GM19455 (cell line): ENCODE measurements around the gene MRPS15.
"Not testable (repeated sequence)": the region's sequence is repeated elsewhere in the genome, so short reads cannot be mapped to it uniquely, and the experiment has no call there.

Experiments used
- ATAC-seq: cut with Tn5 transposase; IDR thresholded peaks from one replicate; pipeline ENCODE4 v1.9.1; 2021; ENCODE audit not compliant: unreplicated experiment

MRPS15 gene

GRCh38 chr1:36484099-36484498, 19.9 kb upstream of the MRPS15 start:
- no peak for ATAC-seq

DNA sequence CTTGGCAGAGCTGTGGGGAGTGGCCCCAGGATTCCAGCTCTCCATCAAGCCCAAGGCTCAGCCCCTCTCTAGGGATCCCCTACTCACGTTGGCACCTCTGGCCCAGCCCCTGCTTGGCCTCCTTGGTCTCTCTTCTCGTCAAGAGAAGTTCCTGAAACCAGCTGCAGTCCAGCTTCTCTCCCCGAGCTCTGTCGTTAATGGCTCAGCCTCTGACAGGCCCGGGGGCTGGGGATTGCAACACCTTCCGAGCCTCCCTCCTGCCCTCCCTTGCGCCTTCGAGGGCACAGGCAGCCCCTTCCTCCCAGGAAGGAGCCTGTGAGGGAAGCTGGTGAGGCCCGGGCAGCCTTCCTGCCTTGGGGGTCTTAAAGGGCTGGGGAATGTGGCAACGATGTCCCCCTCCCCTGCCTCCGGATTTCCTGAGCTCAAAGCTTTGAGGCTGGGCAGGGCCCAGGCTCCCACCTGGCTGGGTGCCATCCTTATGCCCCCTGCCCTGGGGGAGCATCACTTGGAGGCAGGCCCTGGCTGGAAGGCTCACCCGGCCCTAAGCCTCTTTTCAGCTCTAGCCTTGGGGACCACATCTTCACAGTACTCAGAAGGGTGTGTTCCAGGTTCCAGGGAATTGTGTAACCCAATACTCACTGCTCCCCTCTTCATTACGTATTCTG, 18.7 kb upstream of the MRPS15 start, which contains the start of gene CSF3R:
CSF3R (minus strand) TSS at position 190 of the 665 bp plus-strand sequence. CDS start 3,417 bp downstream, outside the sequence.
- no peak for ATAC-seq

DNA sequence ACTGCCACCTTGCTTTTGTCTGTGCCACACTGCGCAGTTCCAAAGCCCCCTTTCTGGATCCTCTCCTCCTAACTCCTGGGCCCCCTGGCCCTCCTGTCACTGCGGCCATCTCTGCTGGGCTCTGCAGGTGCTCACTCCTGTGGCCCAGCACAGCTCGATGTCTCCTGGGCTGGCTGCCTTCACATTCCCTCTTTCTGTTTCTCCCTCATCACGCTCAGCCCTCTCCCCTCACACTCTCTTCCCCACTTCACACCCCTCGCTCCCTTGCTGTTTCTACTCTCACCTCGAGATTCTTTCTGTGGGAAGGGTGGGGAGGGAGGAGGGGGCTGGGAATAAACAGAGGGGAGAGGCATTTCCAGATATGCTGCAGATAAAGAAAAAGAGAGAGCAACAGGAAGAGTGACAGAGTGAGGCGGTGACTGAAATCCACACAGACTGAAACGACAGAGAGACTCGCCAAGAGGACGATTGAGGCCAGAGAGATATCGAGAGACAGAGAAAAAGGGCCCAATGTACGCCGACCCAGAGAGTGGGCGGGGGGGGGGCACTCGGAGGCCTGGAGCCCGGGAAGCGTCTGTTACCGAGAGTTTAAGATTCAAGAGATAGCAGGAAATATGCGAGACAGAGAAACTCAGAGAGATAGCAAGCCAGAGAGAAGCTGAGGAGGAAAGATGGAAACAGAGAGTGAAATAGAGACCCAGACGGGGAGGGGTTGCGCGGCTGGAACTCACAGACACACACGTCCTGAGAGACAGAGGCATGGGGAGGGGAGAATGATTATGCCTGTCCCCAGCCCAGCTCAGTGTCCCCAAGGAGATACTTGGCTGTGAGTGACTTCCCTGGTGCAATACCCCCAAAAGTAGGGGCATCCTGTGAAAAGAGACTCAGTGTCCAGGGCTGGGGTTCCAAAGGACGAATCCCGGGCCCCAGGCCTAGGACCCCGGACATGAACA, 17.9 kb upstream of the MRPS15 start:
- ATAC-seq: no peak

- ATAC-seq: no peak
These were observed 16.9 kb upstream of the MRPS15 start for GRCh38 chr1:36481091-36481490.

DNA sequence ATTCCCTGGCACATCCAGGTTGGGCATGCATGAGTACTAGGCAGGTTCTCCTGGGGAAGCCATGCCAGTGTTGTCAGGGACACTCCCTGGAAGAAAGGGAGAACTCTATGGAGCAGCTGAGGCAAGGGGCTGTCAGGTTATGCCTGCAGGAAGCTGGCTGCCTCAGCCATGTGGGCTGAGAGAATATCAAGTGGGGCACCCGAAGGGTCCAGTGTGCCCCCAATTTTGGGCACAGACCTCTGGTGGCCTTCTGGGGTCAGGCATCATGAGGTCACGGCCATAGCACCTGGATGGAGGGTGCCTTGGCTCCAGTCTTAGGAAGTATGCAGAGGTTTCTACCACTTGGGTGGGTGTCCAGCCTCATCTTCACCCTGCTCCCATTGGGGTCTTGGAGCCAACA, 16.0 kb upstream of the MRPS15 start:
- ATAC-seq: no peak

DNA sequence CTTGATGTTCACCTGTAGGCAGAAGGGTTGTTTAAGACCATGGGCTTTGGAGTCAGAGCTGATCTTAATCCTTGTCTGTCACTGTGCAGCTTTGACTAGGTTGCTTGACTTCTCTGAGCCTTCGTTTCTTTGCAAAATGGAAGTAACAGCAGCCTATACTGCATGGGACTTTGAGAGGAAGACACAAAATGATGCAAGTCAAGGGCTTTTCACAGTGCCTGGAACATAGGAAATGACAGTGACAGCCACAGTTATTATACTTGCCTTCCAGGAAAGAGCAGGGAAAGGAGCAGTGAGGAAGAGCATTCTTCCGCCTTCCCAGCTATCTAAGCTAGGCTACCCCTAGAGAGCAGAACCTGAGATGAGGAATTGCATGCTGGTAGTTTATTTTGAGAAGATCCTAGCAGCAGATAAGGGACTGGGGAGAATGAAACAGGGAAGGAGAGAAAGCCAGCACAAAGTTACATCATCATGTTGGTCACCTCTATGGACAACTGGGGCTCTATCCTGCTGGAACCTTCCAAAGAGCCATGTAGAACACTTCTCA, 15.4 kb upstream of the MRPS15 start:
- ATAC-seq: no peak

DNA sequence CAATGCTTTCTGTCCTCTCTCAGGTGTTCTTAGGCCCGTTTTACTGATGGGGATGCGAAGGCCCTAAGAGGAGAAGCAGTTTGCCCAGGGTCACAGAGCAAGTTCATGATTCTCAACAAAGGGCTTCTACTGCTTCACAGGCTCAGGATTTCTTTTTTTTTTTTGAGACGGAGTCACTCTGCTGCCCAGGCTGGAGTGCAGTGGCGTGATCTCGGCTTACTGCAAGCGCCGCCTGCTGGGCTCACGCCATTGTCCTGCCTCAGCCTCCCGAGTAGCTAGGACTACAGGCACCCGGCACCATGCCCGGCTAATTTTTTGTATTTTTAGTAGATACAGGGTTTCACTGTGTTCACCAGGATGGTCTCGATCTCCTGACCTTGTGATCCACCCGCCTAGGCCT, 13.4 kb upstream of the MRPS15 start:
- ATAC-seq: not testable (repeated sequence)

GRCh38 chr1:36476945-36477344, 12.8 kb upstream of the MRPS15 start:
- ATAC-seq: no peak

DNA sequence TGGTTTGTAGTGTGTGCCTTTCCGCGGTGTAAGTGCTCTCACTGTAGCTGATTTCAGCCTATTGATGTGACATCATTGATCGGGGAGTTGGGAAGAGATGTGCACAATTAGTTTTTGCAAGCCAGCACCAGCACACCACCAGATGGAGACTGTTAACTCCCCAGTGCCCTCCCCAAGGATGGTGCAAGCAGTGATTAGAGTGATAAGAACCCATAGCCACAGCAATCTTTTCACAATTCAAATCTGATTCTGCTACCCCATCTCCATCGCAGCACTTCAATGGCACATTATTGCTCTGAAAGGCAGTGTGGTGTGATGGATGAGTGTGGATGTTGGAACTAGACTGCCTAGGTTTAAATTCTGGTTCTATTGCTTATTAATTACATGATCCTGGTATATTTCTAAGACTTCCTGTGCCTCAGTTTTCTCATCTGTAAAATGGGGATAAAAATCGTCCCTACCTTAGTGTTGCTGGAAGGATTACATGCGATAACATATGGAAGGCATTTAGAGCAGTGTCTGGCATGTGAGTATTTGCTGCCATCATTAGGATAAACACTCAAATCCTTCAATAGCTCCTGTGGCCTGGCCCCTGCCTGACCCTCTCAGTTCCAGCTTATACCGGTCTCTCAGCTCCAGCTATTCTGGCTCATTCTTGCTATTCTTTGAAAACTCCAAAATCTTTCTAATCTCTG, 11.9 kb upstream of the MRPS15 start:
- no peak for ATAC-seq

GRCh38 chr1:36475341-36475740, 11.2 kb upstream of the MRPS15 start:
- no peak for ATAC-seq

- ATAC-seq: no peak
These were observed 8.5 kb upstream of the MRPS15 start for GRCh38 chr1:36472656-36473055.

GRCh38 chr1:36471830-36472641, 7.9 kb upstream of the MRPS15 start:
- ATAC-seq: no peak

DNA sequence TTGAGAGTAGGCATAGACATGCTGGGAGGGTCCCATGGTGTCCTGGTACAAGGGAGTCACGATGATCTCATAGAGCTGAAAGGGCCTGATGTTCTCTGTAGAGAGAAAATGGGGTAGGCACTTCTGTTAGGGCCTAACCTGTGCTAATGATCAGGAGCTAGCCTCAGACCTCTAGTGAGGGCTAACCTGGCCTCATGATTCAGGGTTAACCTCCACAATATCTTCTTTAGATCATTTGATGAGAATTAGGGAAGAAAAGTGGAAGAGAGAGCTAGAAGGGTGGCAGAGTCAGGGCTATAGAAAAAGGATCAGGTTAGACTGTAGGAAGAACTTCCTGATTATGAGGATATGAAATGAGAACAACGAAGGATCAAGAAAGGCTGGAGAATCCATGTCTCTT, 5.0 kb upstream of the MRPS15 start:
- no peak for ATAC-seq

GRCh38 chr1:36467700-36468455, 3.7 kb upstream of the MRPS15 start:
- ATAC-seq: no peak

- ATAC-seq: no peak
These were observed 2.8 kb upstream of the MRPS15 start for GRCh38 chr1:36467027-36467410.

- ATAC-seq: no peak
These were observed 2.3 kb upstream of the MRPS15 start for GRCh38 chr1:36466370-36467026.

DNA sequence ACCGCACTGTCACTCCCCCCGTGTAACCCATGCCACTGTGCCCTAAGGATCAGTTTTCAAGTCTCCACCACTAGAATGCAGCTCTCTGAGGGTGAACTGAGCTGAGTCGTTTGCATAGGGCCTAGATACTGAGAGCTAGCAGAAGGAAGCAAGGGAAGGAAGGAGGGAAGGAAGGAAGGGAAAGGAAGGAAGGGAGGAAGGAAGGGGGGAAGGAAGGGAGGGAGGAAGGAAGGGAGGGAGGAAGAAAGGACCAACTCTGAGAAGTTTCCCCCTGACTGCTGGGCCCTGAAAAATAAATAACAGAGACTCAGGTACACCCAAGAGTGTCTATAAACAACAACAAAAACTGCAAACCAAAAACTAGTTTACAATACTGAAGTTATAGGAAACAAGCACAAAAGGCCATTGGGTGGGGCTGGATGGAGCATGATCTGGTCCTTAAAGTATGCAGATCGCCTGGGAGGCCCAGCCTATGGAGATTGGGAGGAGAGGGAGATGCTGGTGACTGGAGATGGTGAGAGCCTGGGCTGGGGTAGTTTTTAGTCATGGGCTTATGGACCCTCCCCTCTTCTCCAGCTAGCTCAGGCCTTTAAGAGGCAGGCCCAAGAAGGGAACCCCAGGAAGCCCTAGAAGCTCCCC, 1.7 kb upstream of the MRPS15 start:
- no peak for ATAC-seq

DNA sequence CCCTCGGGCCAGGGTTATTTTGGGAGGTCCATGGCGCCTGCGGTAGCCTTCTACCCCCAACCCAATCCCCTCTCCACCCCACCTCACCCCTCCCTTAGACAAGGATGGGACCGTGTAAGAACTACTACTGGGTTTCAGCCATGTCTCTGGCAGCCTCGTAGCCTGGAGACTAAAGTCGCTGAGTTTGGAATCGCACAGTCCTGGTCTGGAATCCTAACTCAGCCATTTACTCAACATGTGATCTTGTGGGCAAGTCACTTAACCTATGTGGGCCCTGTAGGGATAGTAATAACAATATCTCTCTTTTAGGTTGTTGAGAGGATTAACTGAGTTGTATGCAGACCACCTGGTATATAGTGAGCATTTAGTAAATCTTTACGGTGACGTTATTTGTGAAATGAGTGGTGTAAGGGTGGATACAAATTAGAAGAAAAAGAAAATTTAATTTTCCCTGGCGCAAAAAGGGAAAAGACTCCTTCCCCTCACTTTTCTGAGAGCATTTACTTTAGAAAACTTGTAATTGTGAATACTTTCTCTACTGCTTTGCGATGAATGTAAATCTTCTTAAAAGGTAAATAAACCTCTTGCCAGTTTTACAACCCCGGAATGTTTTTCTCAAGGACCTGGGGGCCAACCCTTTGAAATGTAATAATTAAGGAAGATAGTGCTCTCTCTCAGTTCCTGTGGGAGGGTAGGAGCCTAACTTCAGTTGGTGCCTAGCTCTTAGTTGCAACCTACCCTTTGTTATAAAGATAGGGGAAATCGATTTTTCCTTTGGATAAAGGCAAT, 615 bp upstream of the MRPS15 start:
- peak; percentile 35 for ATAC-seq
